Upper lobe of right lung (tissue), 1 donor: ENCODE results near the gene ZNRF1. TPM values are rescaled to one million over a fixed set of nuclear protein-coding genes. Genes with fewer than 3 reads are reported as not detected.
A peak's percentile ranks its signal among the peaks of the same experiment; 100 is the strongest.

Experiments
- ATAC-seq: fragments of 200-7000 bp; cut with Tn5 transposase; one replicate; pipeline ENCODE4 v1.9.1; 2020; ENCODE audit warnings: mild to moderate bottlenecking, moderate library complexity
- DNase-seq: peaks from one replicate; pipeline ENCODE4 v3.0.0-alpha.2; 2020
- H3K27ac ChIP-seq: fragments of 200-600 bp; one replicate; pipeline ENCODE4 v1.8.0; 2022
- H3K27me3 ChIP-seq: fragments of 200-600 bp; one replicate; pipeline ENCODE4 v1.8.0; 2022; ENCODE audit warnings: mild to moderate bottlenecking
- H3K36me3 ChIP-seq: fragments of 200-600 bp; one replicate; pipeline ENCODE4 v1.8.0; 2022
- H3K4me1 ChIP-seq: fragments of 200-600 bp; one replicate; pipeline ENCODE4 v1.8.0; 2022
- H3K4me3 ChIP-seq: fragments of 200-600 bp; one replicate; pipeline ENCODE4 v1.8.0; 2022; ENCODE audit warnings: mild to moderate bottlenecking
- H3K9me3 ChIP-seq: fragments of 200-600 bp; one replicate; pipeline ENCODE4 v1.8.0; 2022
- CTCF ChIP-seq: fragments of 200-600 bp; IDR thresholded peaks from one replicate; pipeline ENCODE4 v1.8.0; 2022; ENCODE audit warnings: antibody characterized with exemption
- intact Hi-C: fragments of 100-400 bp; cut with DNase I; formaldehyde crosslinking; loops from one replicate; pipeline ENCODE4 v1.11.0; 2022
- total RNA-seq: library from RNA; stranded (reverse); fragmentation: NEBNext Ultra II Directional; extraction: Animal tissue kit (Norgen Biotek cat#: 25700); gene quantifications from one replicate; pipeline ENCODE4 v1.2.1, GENCODE V29; 2021
- donor health status: DM: no; HTN: yes; CAD: no; lungs with severe emphysema.

ZNRF1 gene
- total RNA-seq, 1 donor from 2014 or later = 21.3 TPM

- Histone ChIP-seq H3K9me3 (no peaks in the 10 kb centered on the region), H3K4me1 (peaks cover 3% of the 10 kb centered on the region), H3K27me3 (no peaks in the 10 kb centered on the region), H3K27ac (no peak overlapping the region), H3K36me3 (no peaks in the 10 kb centered on the region), H3K4me3 (no peak overlapping the region)
- DNase-seq = no peak
- no peak for ATAC-seq
- no peak for TF ChIP-seq CTCF
- intact Hi-C loops = no loop called here
Observed at GRCh38 chr16:75080205-75081029, 81.6 kb downstream of the ZNRF1 start.

DNA sequence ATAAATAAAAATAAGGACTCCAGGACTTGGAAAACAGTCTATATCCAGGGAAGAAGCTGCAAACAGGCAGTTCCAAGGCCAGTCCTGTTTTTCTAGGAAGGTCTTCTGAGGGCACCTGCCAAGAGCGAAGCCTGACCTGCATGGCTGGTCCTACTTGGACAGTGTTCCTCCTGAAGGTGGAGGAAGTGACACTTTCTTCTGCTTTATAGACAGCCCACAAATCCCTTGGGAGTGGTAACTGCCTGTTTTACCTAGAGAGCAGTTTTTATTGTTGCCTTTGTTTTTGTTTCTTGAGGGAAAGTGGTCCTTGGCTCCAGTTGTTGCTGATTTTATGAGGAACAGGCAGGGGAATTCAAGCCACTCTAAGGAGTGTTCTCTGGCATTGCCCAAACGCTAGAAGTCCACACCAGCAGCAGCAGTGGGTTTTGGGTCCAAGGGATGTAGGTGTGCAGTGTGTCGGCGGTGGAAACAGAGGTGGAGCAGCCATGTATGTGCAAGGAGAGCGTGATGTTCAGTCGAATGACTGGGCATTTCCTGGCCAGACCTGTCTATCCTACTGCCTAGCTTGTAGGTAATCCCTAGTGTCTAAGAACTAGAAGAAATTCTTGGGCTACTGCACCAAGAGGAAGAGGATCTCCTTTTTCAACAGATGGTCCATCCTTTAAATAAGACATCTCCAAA lies 82.5 kb downstream of the ZNRF1 start:
- Histone ChIP-seq H3K4me3 (no peak overlapping the region), H3K36me3 (no peaks in the 10 kb centered on the region), H3K27me3 (no peaks in the 10 kb centered on the region), H3K27ac (no peak overlapping the region), H3K4me1 (peaks cover 8% of the 10 kb centered on the region), H3K9me3 (no peaks in the 10 kb centered on the region)
- no peak for DNase-seq
- no peak for TF ChIP-seq CTCF
- intact Hi-C loops = no loop called here
- no peak for ATAC-seq

- H3K27ac ChIP-seq = no peak overlapping the region
- H3K27me3 ChIP-seq = no peaks in the 10 kb centered on the region
- ATAC-seq (no peak), DNase-seq (no peak)
- TF ChIP-seq CTCF = no peak
- intact Hi-C loops = no loop called here
- no peak overlapping the region for H3K4me3 ChIP-seq
- peaks cover 30% of the 10 kb centered on the region for H3K4me1 ChIP-seq
- H3K36me3 ChIP-seq = no peaks in the 10 kb centered on the region
- no peaks in the 10 kb centered on the region for H3K9me3 ChIP-seq
Observed at GRCh38 chr16:75083813-75084212, 85.0 kb downstream of the ZNRF1 start.

DNA sequence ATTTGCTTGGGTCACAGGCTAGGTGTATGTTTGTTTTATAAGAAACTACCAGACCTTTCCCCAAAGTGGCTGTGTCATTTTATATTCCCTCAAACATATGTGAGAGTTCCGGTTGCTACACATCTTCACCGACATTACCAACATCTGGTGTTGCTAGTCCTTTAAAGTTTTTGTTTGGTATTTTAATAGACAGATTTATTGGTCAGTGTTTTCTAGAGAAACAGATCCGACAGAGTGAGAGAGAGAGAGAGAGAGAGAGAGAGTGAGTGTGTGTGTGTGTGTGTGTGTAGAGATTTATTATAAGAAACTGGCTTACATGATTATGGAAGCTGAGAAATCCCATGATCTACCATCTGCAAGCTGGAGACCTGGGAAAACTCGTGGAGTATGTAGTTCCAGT lies 86.7 kb downstream of the ZNRF1 start:
- Histone ChIP-seq H3K27me3 (no peaks in the 10 kb centered on the region), H3K4me3 (no peak overlapping the region), H3K27ac (no peak overlapping the region), H3K9me3 (no peaks in the 10 kb centered on the region), H3K4me1 (peaks cover 35% of the 10 kb centered on the region), H3K36me3 (no peaks in the 10 kb centered on the region)
- DNase-seq = no peak
- intact Hi-C loops = no loop called here
- TF ChIP-seq CTCF = no peak
- ATAC-seq = no peak

- H3K9me3 ChIP-seq = no peaks in the 10 kb centered on the region
- H3K4me1 ChIP-seq = peaks cover 35% of the 10 kb centered on the region
- DNase-seq (no peak), ATAC-seq (no peak)
- H3K36me3 ChIP-seq = no peaks in the 10 kb centered on the region
- intact Hi-C loops = no loop called here
- TF ChIP-seq CTCF = no peak
- H3K4me3 ChIP-seq = no peak overlapping the region
- H3K27ac ChIP-seq = peak overlapping the region; percentile 26
- H3K27me3 ChIP-seq = no peaks in the 10 kb centered on the region
Observed at GRCh38 chr16:75086281-75086680, 87.5 kb downstream of the ZNRF1 start.
